ENCODE results near the gene PLXNA3.

The PLXNA3 gene

DNA sequence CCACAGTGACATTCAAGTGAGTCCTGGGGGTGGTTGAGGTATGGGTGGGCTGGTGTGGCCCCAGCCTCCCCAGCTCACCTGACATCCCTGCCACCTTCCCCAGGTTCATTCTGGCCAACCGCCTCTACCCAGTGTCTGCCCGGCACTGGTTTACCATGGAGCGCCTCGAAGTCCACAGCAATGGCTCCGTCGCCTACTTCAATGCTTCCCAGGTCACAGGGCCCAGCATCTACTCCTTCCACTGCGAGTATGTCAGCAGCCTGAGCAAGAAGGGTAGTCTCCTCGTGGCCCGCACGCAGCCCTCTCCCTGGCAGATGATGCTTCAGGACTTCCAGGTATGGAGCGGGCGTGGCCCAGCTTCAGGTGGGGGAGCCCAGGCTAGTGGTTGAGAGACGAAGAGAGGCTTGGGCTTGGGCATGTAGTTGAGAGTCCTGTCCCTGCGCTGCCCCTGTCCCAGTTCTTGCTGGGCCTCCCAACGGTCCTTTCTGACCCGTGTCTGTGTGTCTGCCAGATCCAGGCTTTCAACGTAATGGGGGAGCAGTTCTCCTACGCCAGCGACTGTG, 22.8 kb upstream of the PLXNA3 start:
- DNase-seq (ENCODE audit: low read depth in 2 of 3, low spot score in 2 of 3) = no peak

DNA sequence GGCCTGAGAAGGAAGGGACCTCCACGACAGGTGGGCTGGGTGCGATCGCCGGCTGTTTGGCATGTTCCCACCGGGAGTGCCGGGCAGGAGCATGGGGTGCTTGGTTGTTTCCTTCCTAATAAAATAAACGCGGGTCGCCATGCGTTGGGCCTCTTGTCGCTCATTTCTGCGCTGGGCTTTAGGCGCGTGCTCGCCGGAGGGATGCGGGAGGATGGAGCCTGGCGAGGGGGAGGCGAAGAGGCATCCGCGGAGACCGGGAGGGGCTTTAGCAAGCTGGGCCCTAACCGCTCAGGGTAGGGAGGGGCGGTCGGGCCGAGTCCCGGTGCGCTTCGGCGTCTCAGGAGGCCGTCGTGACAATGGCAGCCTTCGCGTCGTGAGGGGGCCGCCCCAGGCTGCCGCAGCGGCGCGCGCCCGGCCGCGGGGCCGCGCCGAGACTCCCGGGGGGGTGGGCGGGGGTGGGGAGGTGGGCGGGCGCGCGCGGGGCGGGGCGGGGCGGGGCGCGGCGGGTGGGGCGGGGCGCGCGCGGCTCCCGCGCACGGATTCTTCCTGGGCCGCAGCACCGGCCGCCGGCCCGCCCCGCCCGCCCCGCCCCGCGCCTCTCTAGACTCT, 21.6 kb upstream of the PLXNA3 start:
- DNase-seq (ENCODE audit: low read depth in 2 of 3, low spot score in 2 of 3) = no peak

DNA sequence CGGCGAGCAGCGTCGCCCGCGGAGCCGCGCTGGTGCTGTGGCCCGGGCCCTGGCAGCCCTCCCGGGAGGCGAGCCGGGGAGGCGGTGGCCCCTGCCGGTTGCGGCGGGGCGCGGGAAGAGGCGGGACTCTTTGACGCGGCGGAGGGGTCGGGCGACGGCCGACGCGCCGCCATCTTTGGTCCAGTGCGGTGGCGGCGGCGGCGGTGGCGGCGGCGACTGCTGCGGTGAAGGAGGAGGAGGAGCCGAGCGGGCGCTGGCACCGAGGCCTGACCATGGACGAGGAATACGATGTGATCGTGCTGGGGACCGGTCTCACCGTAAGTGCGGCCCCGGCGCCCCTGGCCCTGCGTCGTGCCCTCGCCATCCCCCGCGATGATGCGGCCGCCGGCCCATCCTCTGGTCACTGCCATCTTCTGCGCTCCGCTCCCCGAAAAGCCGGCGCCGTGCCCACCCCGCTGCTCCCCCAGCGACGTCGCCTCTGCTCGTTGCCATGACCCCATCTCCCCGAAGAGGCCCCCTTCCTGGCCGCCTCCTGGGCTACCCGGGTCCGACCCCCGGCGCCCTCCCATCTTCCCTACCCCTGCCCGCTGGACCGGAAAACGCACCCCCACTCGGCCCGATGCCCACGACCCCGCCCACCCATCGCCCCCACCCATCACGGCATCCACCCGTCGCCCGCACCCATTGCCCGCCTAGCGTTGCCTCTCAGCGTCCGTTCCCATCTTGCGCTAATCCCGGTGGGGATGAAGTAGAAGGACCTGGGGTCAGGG, 20.9 kb upstream of the PLXNA3 start, which contains the start of gene GDI1:
Gene GDI1 (plus strand): TSS at position 172 of the 770 bp plus-strand sequence. CDS start 101 bp downstream, at position 273.
- peak in 1 of 3 experiments; percentile 41 for DNase-seq (ENCODE audit: low read depth in 2 of 3, low spot score in 2 of 3)

- no peak for DNase-seq (ENCODE audit: low read depth in 2 of 3, low spot score in 2 of 3)
Measured at GRCh38 chrX:154437971-154438893, 19.8 kb upstream of the PLXNA3 start.

- no peak for DNase-seq (ENCODE audit: low read depth in 2 of 3, low spot score in 2 of 3)
Measured at GRCh38 chrX:154439841-154440240, 18.2 kb upstream of the PLXNA3 start.

DNA sequence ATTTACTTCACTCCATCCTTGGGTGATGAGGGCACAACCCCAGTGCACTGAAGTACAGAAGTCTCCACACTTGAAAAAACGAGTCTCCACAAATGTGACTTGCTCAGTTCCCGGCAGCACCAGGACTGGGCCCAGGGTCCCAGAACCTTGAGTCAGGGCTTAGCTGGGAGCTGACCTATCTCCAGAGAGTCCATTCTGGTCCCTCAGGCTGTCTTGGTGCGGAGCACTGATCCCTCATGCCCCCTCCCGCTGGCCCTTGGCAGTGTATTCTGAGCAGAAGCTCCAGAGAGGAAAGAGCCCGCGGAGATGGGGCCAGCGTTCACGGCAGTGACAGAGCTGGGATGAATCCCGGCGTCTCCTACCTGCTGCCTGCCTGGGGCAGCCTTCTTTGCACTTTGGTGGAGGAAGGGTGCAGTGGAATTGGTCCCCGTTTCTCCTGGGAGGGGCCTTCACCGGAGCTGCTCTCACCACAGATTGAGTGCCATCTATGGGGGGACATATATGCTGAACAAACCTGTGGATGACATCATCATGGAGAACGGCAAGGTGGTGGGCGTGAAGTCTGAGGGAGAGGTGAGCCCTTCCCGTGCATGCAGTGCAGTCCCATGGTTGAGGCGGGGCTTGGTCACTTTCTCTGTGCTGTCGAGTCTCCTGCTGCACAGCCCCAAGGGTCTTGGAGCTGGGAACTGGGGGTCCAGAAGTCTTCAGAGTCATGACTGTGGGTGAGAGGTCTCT, 17.3 kb upstream of the PLXNA3 start:
- DNase-seq (ENCODE audit: low read depth in 2 of 3, low spot score in 2 of 3) = no peak

GRCh38 chrX:154441564-154441963, 16.5 kb upstream of the PLXNA3 start:
- no peak for DNase-seq (ENCODE audit: low read depth in 2 of 3, low spot score in 2 of 3)

GRCh38 chrX:154441984-154442707, 15.9 kb upstream of the PLXNA3 start:
- DNase-seq (ENCODE audit: low read depth in 2 of 3, low spot score in 2 of 3) = no peak

DNA sequence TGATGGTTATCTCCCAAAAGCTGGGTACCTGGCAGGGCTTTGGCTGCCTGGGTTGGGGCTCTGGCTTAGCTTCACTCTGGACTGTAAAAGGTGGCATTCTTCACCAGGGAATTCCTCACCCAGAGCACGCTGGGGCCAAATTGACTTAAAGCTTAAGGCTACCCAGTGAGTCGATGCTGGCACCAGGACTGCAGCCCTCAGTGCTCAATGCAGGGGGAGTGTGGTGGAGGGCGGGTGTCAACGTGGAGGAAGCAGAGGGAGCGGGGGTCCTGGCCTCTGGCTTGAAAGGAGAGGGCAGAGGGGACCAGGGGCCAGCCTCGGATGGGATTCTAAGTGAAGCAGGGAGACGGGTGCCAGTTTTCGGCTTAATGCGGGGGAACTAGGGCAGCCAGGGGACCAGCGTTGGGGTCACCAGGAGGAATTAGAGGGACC, 14.6 kb upstream of the PLXNA3 start:
- DNase-seq (ENCODE audit: low read depth in 2 of 3, low spot score in 2 of 3) = no peak

- DNase-seq (ENCODE audit: low read depth in 2 of 3, low spot score in 2 of 3) = peak in 1 of 3 experiments; percentile 48
Measured at GRCh38 chrX:154443992-154444754, 13.9 kb upstream of the PLXNA3 start, which contains the start of gene FAM50A. Gene FAM50A (plus strand): TSS chrX:154444141. CDS start chrX:154444236, 95 bp downstream.

- DNase-seq (ENCODE audit: low read depth in 2 of 3, low spot score in 2 of 3) = no peak
Measured at GRCh38 chrX:154444755-154445246, 13.3 kb upstream of the PLXNA3 start.

- no peak for DNase-seq (ENCODE audit: low read depth in 2 of 3, low spot score in 2 of 3)
Measured at GRCh38 chrX:154445776-154446175, 12.3 kb upstream of the PLXNA3 start.

GRCh38 chrX:154446430-154446829, 11.7 kb upstream of the PLXNA3 start:
- no peak for DNase-seq (ENCODE audit: low read depth in 2 of 3, low spot score in 2 of 3)

- no peak for DNase-seq (ENCODE audit: low read depth in 2 of 3, low spot score in 2 of 3)
Measured at GRCh38 chrX:154448484-154448883, 9.6 kb upstream of the PLXNA3 start.

- no peak for DNase-seq (ENCODE audit: low read depth in 2 of 3, low spot score in 2 of 3)
Measured at GRCh38 chrX:154449618-154450017, 8.5 kb upstream of the PLXNA3 start.

DNA sequence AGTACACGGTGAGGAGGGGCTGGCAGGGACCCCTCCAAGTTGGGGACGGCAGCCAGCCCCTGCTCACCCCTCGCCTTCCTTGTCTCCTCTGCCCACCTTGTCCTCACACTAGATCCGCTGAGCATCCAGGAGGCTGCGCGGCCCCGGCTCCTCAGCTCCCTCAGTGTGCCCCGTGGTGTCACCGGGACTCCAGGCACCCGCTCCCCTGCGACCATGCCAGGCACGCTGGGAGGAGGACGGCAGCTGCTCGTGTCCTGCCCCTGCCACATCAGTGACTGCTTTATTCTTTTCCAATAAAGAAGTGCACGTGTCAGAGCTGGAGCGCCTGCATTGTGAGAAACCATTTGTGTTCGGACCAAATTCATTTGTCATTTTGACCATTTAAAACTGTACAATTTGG, 7.8 kb upstream of the PLXNA3 start:
- no peak for DNase-seq (ENCODE audit: low read depth in 2 of 3, low spot score in 2 of 3)

DNA sequence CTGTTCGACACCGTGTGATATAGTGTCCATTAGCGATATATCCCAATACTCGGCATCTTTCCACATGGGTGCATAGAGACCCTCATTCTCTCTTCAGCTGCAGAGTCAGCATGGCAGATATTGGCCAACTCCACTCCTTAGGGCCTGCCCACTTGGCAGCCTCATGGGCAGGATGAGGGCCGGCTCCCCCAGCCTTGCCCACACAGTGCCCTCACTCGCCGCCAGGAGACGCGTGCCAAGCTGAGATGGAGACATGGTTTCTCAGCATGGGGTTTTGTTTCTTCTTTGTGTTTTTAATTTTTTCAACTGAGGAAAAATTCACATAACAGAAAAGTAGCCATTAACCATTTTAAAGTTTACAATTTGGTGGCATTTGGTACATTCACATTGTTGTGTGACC, 5.3 kb upstream of the PLXNA3 start:
- no peak for DNase-seq (ENCODE audit: low read depth in 2 of 3, low spot score in 2 of 3)

GRCh38 chrX:154457491-154458115, 478 bp upstream of the PLXNA3 start:
- DNase-seq (ENCODE audit: low read depth in 2 of 3, low spot score in 2 of 3) = peak in 1 of 3 experiments; percentile 22

Measured in activated CD8-positive, alpha-beta memory T cell treated with anti-CD3 and anti-CD28 coated beads for 48 hours (primary cell).